Activated CD8-positive, alpha-beta T cell treated with anti-CD3 and anti-CD28 coated beads, Interleukin-2, amount 10 ng/mL, durations not matched to agents 7 days and 5 days (primary cell): ENCODE measurements around the gene RFT1. TPM values are rescaled to one million over a fixed set of nuclear protein-coding genes. Genes with fewer than 3 reads are reported as not detected.

ENCODE experiments used
- ATAC-seq: fragments of 150-1000 bp; cut with Tn5 transposase; one replicate; pipeline ENCODE4 v1.10.0; 2021; ENCODE audit warnings: moderate library complexity
- CTCF ChIA-PET: fragments of 350-600 bp; sonication (Branson Sonifier 250); formaldehyde crosslinking; loops from one replicate; lab custom pipeline; 2021; ENCODE audit warnings: antibody characterized with exemption; lab: Charles Lee
- POLR2A ChIA-PET: fragments of 350-600 bp; sonication (Branson Sonifier 250); formaldehyde crosslinking; loops from one replicate; lab custom pipeline; 2021; ENCODE audit warnings: antibody characterized with exemption; lab: Charles Lee
- DNase-seq: peaks from one replicate; pipeline ENCODE4 v3.0.0-alpha.2; 2020
- H3K27ac Mint-ChIP-seq: one replicate; pipeline ENCODE4 v1.8.0; 2021; ENCODE audit warnings: mild to moderate bottlenecking, mixed read lengths
- H3K27me3 Mint-ChIP-seq: one replicate; pipeline ENCODE4 v1.8.0; 2021; ENCODE audit warnings: low read depth, mixed read lengths
- H3K36me3 Mint-ChIP-seq: one replicate; pipeline ENCODE4 v1.8.0; 2021; ENCODE audit warnings: low read depth, mixed read lengths
- H3K4me1 Mint-ChIP-seq: one replicate; pipeline ENCODE4 v1.8.0; 2021; ENCODE audit warnings: low read depth, mixed read lengths
- H3K4me3 Mint-ChIP-seq: one replicate; pipeline ENCODE4 v1.8.0; 2021; ENCODE audit warnings: mild to moderate bottlenecking, mixed read lengths
- H3K9me3 Mint-ChIP-seq: one replicate; pipeline ENCODE4 v1.8.0; 2022; ENCODE audit warnings: mixed read lengths; ENCODE audit not compliant: insufficient read depth
- total RNA-seq, 2 experiments: library from RNA; stranded (reverse); gene quantifications; one replicate each; pipeline ENCODE4 v1.2.3, GENCODE V29; 2021

RFT1 gene
- total RNA-seq, 2 experiments from 2014 or later = 31.7 to 32.3 TPM

GRCh38 chr3:53134631-53135232 lies 4.5 kb upstream of the RFT1 start:
- no peaks in the 10 kb centered on the region for H3K27me3 Mint-ChIP-seq
- peaks cover 1% of the 10 kb centered on the region for H3K36me3 Mint-ChIP-seq
- H3K9me3 Mint-ChIP-seq = no peaks in the 10 kb centered on the region
- ChIA-PET CTCF (interaction anchor here (0.7 to 7.4 kb wide), 21 partner anchors 9 to 342 kb away, joined by 3 to 106 read pairs (median 4); no protein-coding TSS in a partner anchor), POLR2A (no interaction called here)
- H3K4me1 Mint-ChIP-seq = peaks cover 13% of the 10 kb centered on the region
- DNase-seq = peak; percentile 75
- ATAC-seq = peak; percentile 56
- H3K27ac Mint-ChIP-seq = no peak overlapping the region
- H3K4me3 Mint-ChIP-seq = no peak overlapping the region

- CTCF ChIA-PET = interaction anchor here (0.7 to 7.4 kb wide), 9 partner anchors 9 to 850 kb away, joined by 3 to 106 read pairs (median 8); no protein-coding TSS in a partner anchor
- POLR2A ChIA-PET = no interaction called here
- H3K4me1 Mint-ChIP-seq = peaks cover 26% of the 10 kb centered on the region
- no peak for ATAC-seq
- no peaks in the 10 kb centered on the region for H3K9me3 Mint-ChIP-seq
- no peak for DNase-seq
- H3K36me3 Mint-ChIP-seq = peaks cover 3% of the 10 kb centered on the region
- H3K27ac Mint-ChIP-seq = no peak overlapping the region
- no peaks in the 10 kb centered on the region for H3K27me3 Mint-ChIP-seq
- no peak overlapping the region for H3K4me3 Mint-ChIP-seq
Observed at GRCh38 chr3:53132347-53132746, 2.1 kb upstream of the RFT1 start.

GRCh38 chr3:53131096-53131495 lies 861 bp upstream of the RFT1 start:
- H3K4me1 Mint-ChIP-seq = peaks cover 26% of the 10 kb centered on the region
- POLR2A ChIA-PET = interaction anchor here (1.0 to 1.8 kb wide), 5 partner anchors 17 to 111 kb away, joined by 3 to 6 read pairs (median 4); no protein-coding TSS in a partner anchor

GRCh38 chr3:53129344-53129743 lies 891 bp downstream of the RFT1 start:
- H3K9me3 Mint-ChIP-seq = no peaks in the 10 kb centered on the region
- ChIA-PET CTCF (interaction anchor here (1.0 to 4.2 kb wide), 5 partner anchors 15 to 171 kb away, joined by 3 to 28 read pairs (median 9); no protein-coding TSS in a partner anchor), POLR2A (interaction anchor here (0.8 to 1.8 kb wide), 6 partner anchors 12 to 216 kb away, joined by 3 to 6 read pairs (median 3); no protein-coding TSS in a partner anchor)
- DNase-seq (no peak), ATAC-seq (no peak)
- peaks cover 16% of the 10 kb centered on the region for H3K36me3 Mint-ChIP-seq
- H3K4me3 Mint-ChIP-seq = peak overlapping the region; percentile 82
- no peaks in the 10 kb centered on the region for H3K27me3 Mint-ChIP-seq
- peak overlapping the region; percentile 89 for H3K27ac Mint-ChIP-seq
- peaks cover 26% of the 10 kb centered on the region for H3K4me1 Mint-ChIP-seq

More at GRCh38 chr3:53131096-53131495, 861 bp upstream of the RFT1 start:
- peak overlapping the region; percentile 89 for H3K27ac Mint-ChIP-seq
- no peaks in the 10 kb centered on the region for H3K9me3 Mint-ChIP-seq
- ATAC-seq = no peak
- DNase-seq = no peak
- H3K36me3 Mint-ChIP-seq = peaks cover 3% of the 10 kb centered on the region
- peak overlapping the region; percentile 82 for H3K4me3 Mint-ChIP-seq
- H3K27me3 Mint-ChIP-seq = no peaks in the 10 kb centered on the region
- CTCF ChIA-PET = interaction anchor here (1.7 to 7.4 kb wide), 4 partner anchors 16 to 65 kb away, joined by 8 to 106 read pairs (median 38); no protein-coding TSS in a partner anchor

- ChIA-PET CTCF (interaction anchor here (4.2 kb wide), 1 partner anchor 12 kb away, joined by 28 read pairs; no protein-coding TSS in a partner anchor), POLR2A (no interaction called here)
- H3K4me1 Mint-ChIP-seq = peaks cover 31% of the 10 kb centered on the region
- H3K4me3 Mint-ChIP-seq = no peak overlapping the region
- no peaks in the 10 kb centered on the region for H3K27me3 Mint-ChIP-seq
- H3K9me3 Mint-ChIP-seq = no peaks in the 10 kb centered on the region
- DNase-seq (no peak), ATAC-seq (no peak)
- H3K36me3 Mint-ChIP-seq = peaks cover 36% of the 10 kb centered on the region
- H3K27ac Mint-ChIP-seq = no peak overlapping the region
Observed at GRCh38 chr3:53126601-53127000, 3.6 kb downstream of the RFT1 start.

GRCh38 chr3:53123953-53124352 lies 6.3 kb downstream of the RFT1 start:
- H3K27ac Mint-ChIP-seq = no peak overlapping the region
- no peak for DNase-seq
- ATAC-seq = no peak

GRCh38 chr3:53123510-53123909 lies 6.7 kb downstream of the RFT1 start:
- H3K4me3 Mint-ChIP-seq = no peak overlapping the region
- POLR2A ChIA-PET = no interaction called here
- H3K36me3 Mint-ChIP-seq = peaks cover 51% of the 10 kb centered on the region

More at GRCh38 chr3:53123953-53124352, 6.3 kb downstream of the RFT1 start:
- ChIA-PET CTCF (interaction anchor here (1.6 to 2.0 kb wide), 2 partner anchors 36 to 72 kb away, joined by 3 to 6 read pairs; no protein-coding TSS in a partner anchor), POLR2A (no interaction called here)
- Mint-ChIP-seq H3K36me3 (peaks cover 50% of the 10 kb centered on the region), H3K27me3 (no peaks in the 10 kb centered on the region), H3K4me1 (peaks cover 15% of the 10 kb centered on the region), H3K4me3 (no peak overlapping the region), H3K9me3 (no peaks in the 10 kb centered on the region)

GRCh38 chr3:53122933-53123305 lies 7.3 kb downstream of the RFT1 start:
- POLR2A ChIA-PET = interaction anchor here (1.2 kb wide), 1 partner anchor 19 kb away, joined by 3 read pairs; no protein-coding TSS in a partner anchor
- CTCF ChIA-PET = interaction anchor here (1.1 to 2.0 kb wide), 6 partner anchors 8 to 73 kb away, joined by 3 to 10 read pairs (median 5); no protein-coding TSS in a partner anchor
- no peak overlapping the region for H3K27ac Mint-ChIP-seq
- H3K9me3 Mint-ChIP-seq = no peaks in the 10 kb centered on the region
- H3K4me3 Mint-ChIP-seq = no peak overlapping the region
- peaks cover 56% of the 10 kb centered on the region for H3K36me3 Mint-ChIP-seq
- DNase-seq = no peak
- H3K27me3 Mint-ChIP-seq = no peaks in the 10 kb centered on the region
- no peak for ATAC-seq
- H3K4me1 Mint-ChIP-seq = peaks cover 8% of the 10 kb centered on the region

More at GRCh38 chr3:53123510-53123909, 6.7 kb downstream of the RFT1 start:
- no peak for ATAC-seq
- Mint-ChIP-seq H3K27me3 (no peaks in the 10 kb centered on the region), H3K9me3 (no peaks in the 10 kb centered on the region), H3K27ac (no peak overlapping the region), H3K4me1 (peaks cover 12% of the 10 kb centered on the region)
- DNase-seq = no peak
- CTCF ChIA-PET = interaction anchor here (1.7 to 2.0 kb wide), 3 partner anchors 9 to 73 kb away, joined by 3 to 10 read pairs (median 6); no protein-coding TSS in a partner anchor

- POLR2A ChIA-PET = interaction anchor here (1.2 kb wide), 1 partner anchor 20 kb away, joined by 3 read pairs; no protein-coding TSS in a partner anchor
- Mint-ChIP-seq H3K27me3 (no peaks in the 10 kb centered on the region), H3K36me3 (peaks cover 57% of the 10 kb centered on the region), H3K4me1 (peaks cover 8% of the 10 kb centered on the region), H3K27ac (no peak overlapping the region), H3K4me3 (no peak overlapping the region), H3K9me3 (no peaks in the 10 kb centered on the region)
- no peak for DNase-seq
- CTCF ChIA-PET = interaction anchor here (0.6 to 2.0 kb wide), 7 partner anchors 8 to 378 kb away, joined by 3 to 10 read pairs (median 5); no protein-coding TSS in a partner anchor
- no peak for ATAC-seq
Observed at GRCh38 chr3:53122255-53122932, 7.8 kb downstream of the RFT1 start.

GRCh38 chr3:53120336-53120735 lies 9.9 kb downstream of the RFT1 start:
- ChIA-PET CTCF (interaction anchor here (1.3 to 14.6 kb wide), 3 partner anchors 10 to 78 kb away, joined by 4 to 220 read pairs (median 12); no protein-coding TSS in a partner anchor), POLR2A (interaction anchor here (0.5 kb wide), 1 partner anchor 453 kb away, joined by 3 read pairs; no protein-coding TSS in a partner anchor)
- Mint-ChIP-seq H3K27me3 (no peaks in the 10 kb centered on the region), H3K9me3 (no peaks in the 10 kb centered on the region), H3K4me3 (no peak overlapping the region), H3K4me1 (peaks cover 8% of the 10 kb centered on the region), H3K36me3 (peaks cover 57% of the 10 kb centered on the region), H3K27ac (no peak overlapping the region)
- no peak for ATAC-seq
- no peak for DNase-seq

GRCh38 chr3:53116956-53117355 lies 13.3 kb downstream of the RFT1 start:
- ChIA-PET CTCF (interaction anchor here (1.9 to 14.6 kb wide), 4 partner anchors 11 to 81 kb away, joined by 5 to 220 read pairs (median 8); no protein-coding TSS in a partner anchor), POLR2A (interaction anchor here (1.9 kb wide), 1 partner anchor 13 kb away, joined by 6 read pairs; the partner anchor contains the start of gene RFT1)
- Mint-ChIP-seq H3K27ac (no peak overlapping the region), H3K4me1 (peaks cover 3% of the 10 kb centered on the region), H3K36me3 (peaks cover 30% of the 10 kb centered on the region), H3K27me3 (no peaks in the 10 kb centered on the region), H3K9me3 (no peaks in the 10 kb centered on the region), H3K4me3 (no peak overlapping the region)
- DNase-seq = no peak
- ATAC-seq = no peak
